Measurements from ENCODE around the gene NME9.

The NME9 gene

GRCh38 chr3:138267083-138267482 lies 62.6 kb downstream of the NME9 start:
- Histone ChIP-seq H3K4me3 (replicated peaks; ENCODE audit: insufficient read depth, low read length) (no peak overlapping the region), H3K27ac (replicated peaks) (no peak overlapping the region), H3K27me3 (ENCODE audit: insufficient read depth, poor library complexity, severe bottlenecking) (no peaks in the 10 kb centered on the region)
- TF ChIP-seq POLR2AphosphoS5 (IDR thresholded peaks at IDR 0.05; ENCODE audit: low read depth): no peak
- TF ChIP-seq REST (IDR thresholded peaks at IDR 0.05; ENCODE audit: insufficient replicate concordance, low read depth): no peak
- TF ChIP-seq GABPA (IDR thresholded peaks at IDR 0.05; ENCODE audit: low read depth): no peak
- TF ChIP-seq SPI1 (IDR thresholded peaks at IDR 0.05; ENCODE audit: borderline replicate concordance, low read depth): no peak
- TF ChIP-seq CTCF (IDR thresholded peaks at IDR 0.05; ENCODE audit: insufficient read depth, low read length): no peak
- DNase-seq (ENCODE audit: low read depth in 1 of 2, low spot score in 1 of 2): no peak

GRCh38 chr3:138265745-138266144 lies 63.9 kb downstream of the NME9 start:
- Histone ChIP-seq H3K4me3 (replicated peaks; ENCODE audit: insufficient read depth, low read length) (no peak overlapping the region), H3K27ac (replicated peaks) (no peak overlapping the region), H3K27me3 (ENCODE audit: insufficient read depth, poor library complexity, severe bottlenecking) (no peaks in the 10 kb centered on the region)
- TF ChIP-seq GABPA (IDR thresholded peaks at IDR 0.05; ENCODE audit: low read depth) (no peak), CTCF (IDR thresholded peaks at IDR 0.05; ENCODE audit: insufficient read depth, low read length) (no peak), SPI1 (IDR thresholded peaks at IDR 0.05; ENCODE audit: borderline replicate concordance, low read depth) (no peak), POLR2AphosphoS5 (IDR thresholded peaks at IDR 0.05; ENCODE audit: low read depth) (no peak), REST (IDR thresholded peaks at IDR 0.05; ENCODE audit: insufficient replicate concordance, low read depth) (no peak)
- DNase-seq (ENCODE audit: low read depth in 1 of 2, low spot score in 1 of 2): no peak

- no peak for DNase-seq (ENCODE audit: low read depth in 1 of 2, low spot score in 1 of 2)
- no peaks in the 10 kb centered on the region for H3K27me3 ChIP-seq (ENCODE audit: insufficient read depth, poor library complexity, severe bottlenecking)
- TF ChIP-seq CTCF (IDR thresholded peaks at IDR 0.05; ENCODE audit: insufficient read depth, low read length) (no peak), REST (IDR thresholded peaks at IDR 0.05; ENCODE audit: insufficient replicate concordance, low read depth) (no peak), SPI1 (IDR thresholded peaks at IDR 0.05; ENCODE audit: borderline replicate concordance, low read depth) (no peak)
- H3K27ac ChIP-seq (replicated peaks): no peak overlapping the region
- H3K4me3 ChIP-seq (replicated peaks; ENCODE audit: insufficient read depth, low read length): no peak overlapping the region
Observed at GRCh38 chr3:138263104-138263503, 66.5 kb downstream of the NME9 start.

All from HL-60 (cell line).